ENCODE data around the gene P2RX6. TPM values are rescaled to one million over a fixed set of nuclear protein-coding genes. Genes with fewer than 3 reads are reported as not detected.

P2RX6 gene
- total and polyA plus RNA-seq, 8 donors = 0.09 to 2.9 (median 0.39) TPM; not detected in 1

DNA sequence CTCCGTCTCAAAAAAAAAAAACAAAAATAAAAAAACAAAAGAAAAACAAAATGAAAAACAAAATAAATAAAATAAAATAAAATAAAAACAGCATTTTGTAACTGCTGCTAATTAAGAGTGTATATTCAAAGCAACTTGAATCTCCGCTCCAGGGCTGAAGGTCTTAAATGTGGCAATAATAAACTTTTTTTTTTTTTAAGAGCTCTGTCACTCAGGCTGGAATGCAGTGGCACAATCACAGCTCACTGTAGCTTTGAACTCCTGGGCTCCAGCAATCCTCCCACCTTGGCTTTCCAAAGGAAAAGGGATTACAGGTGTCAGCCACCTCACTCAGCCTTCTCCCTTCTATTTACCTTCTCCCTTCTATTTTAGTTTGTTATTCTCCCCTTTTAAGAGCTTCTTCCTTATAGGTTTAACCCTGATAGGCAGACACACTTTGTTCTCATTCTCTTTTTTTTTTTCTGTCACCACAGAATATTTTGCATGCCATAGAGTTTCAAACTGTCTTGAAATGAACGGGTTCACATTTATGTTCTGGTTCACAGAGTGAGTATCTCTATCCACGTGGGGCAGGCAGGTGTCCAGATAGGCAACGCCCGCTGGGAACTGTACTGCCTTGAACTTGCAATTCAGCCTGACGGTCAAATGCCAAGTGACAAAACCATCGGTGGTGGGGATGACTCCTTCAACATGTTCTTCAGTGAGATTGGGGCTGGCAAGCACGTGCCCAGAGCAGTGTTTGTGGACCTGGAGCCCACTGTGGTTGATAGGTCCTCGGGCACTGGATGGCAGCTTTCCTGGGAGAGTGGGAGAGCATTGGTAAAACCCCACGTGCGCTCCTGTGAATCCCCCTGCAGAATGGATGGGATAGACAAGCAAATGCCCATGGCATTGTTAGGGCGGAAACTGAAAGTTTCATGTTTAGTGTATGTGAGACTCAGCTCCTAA, 50.2 kb downstream of the P2RX6 start:
- H3K36me3 ChIP-seq = no peaks in the 10 kb centered on the region
- no peak for ATAC-seq
- intact Hi-C loops (cut with DNase I) = no loop called here
- DNase-seq = no peak
- H3K27ac ChIP-seq = no peak overlapping the region
- no peaks in the 10 kb centered on the region for H3K4me1 ChIP-seq
- TF ChIP-seq, protein P1, sequence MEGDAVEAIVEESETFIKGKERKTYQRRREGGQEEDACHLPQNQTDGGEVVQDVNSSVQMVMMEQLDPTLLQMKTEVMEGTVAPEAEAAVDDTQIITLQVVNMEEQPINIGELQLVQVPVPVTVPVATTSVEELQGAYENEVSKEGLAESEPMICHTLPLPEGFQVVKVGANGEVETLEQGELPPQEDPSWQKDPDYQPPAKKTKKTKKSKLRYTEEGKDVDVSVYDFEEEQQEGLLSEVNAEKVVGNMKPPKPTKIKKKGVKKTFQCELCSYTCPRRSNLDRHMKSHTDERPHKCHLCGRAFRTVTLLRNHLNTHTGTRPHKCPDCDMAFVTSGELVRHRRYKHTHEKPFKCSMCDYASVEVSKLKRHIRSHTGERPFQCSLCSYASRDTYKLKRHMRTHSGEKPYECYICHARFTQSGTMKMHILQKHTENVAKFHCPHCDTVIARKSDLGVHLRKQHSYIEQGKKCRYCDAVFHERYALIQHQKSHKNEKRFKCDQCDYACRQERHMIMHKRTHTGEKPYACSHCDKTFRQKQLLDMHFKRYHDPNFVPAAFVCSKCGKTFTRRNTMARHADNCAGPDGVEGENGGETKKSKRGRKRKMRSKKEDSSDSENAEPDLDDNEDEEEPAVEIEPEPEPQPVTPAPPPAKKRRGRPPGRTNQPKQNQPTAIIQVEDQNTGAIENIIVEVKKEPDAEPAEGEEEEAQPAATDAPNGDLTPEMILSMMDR (IDR thresholded peaks at IDR 0.05) = no peak
- no peaks in the 10 kb centered on the region for H3K9me3 ChIP-seq
- WGBS, 2 donors = 44 to 49% methylated on average over 13 of the region's 13 CpGs
- no peak for FAIRE-seq
- H3K4me3 ChIP-seq = no peak overlapping the region
- no peaks in the 10 kb centered on the region for H3K27me3 ChIP-seq

DNA sequence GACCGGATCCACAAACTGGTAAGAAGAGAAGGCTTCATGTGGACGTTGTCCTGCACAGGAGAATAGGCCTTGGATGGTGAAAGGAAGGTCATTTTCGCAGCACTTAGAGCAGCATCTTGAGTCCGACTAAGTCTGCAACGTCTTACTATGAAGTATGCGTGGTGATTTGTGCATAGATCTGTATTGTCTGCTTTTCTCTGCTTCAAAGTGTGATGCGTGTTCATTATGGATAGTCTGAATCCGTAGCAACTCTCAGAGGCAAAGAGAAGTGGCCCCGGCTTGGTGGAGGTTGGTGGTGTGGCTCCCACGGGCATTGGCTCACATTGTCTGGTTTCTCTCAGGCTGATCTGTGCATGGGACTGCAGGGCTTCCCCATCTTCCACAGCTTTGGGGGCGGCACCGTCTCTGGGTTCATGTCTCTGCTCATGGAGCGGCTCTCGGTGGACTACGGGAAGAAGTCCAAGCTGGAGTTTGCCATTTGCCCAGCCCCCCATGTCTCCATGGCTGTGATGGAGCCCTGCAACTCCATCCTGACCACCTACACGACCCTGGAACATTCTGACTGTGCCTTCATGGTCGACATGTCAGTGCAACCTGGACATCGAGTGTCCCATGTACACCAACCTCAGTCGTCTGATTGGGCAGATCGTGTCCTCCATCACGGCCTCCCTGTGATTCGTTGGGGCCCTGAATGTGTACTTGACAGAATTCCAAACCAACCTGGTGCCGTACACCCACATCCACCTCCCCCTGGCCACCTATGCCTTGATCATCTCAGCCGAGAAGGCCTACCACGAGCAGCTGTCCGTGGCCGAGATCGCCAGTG, 52.3 kb downstream of the P2RX6 start:
- H3K9me3 ChIP-seq = no peaks in the 10 kb centered on the region
- no peak for DNase-seq
- ATAC-seq = no peak
- no peaks in the 10 kb centered on the region for H3K4me1 ChIP-seq
- intact Hi-C loops (cut with DNase I) = no loop called here
- no peak overlapping the region for H3K4me3 ChIP-seq
- H3K36me3 ChIP-seq = no peaks in the 10 kb centered on the region
- WGBS, 2 donors = 78 to 87% methylated on average over 27 to 28 of the region's 28 CpGs
- no peak for FAIRE-seq
- TF ChIP-seq, protein P1 (IDR thresholded peaks at IDR 0.05) = no peak
- H3K27ac ChIP-seq = no peak overlapping the region
- no peaks in the 10 kb centered on the region for H3K27me3 ChIP-seq

DNA sequence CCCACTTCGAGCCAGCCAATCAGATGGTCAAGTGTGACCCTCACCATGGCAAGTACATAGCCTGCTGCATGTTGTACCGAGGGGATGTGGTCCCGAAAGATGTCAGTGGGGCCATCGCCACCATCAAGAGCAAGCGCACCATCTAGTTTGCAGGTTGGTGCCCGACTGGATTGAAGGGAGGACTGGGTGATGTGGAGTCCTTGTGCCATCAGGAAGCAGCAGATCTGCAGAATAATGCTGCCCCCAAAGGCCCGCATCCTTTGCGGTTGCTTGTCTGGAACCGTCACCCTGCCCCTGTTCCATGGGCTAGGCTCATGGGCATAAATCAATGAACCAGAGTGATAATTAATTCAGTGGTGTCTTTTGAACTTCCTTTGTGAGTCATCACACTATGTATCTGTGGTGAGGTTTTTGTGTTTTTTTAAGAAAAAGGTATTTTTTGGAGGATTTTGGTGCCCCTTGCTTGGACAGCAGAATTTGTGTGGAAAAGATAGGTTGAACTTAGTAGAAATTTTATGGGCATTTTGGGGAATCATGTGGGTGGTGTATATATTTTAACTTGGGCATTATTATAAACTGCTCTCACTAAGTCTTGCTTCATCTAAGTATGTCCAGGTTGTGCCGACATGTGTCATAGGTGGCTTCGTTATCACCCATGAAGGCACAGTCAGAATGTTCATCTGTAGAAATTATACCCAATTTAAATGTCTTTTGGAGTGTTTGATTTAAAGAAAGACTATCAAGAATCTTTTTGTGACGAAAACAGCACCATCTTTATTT, 53.1 kb downstream of the P2RX6 start:
- TF ChIP-seq, protein P1 (IDR thresholded peaks at IDR 0.05) = no peak
- no peak overlapping the region for H3K27ac ChIP-seq
- no peak overlapping the region for H3K4me3 ChIP-seq
- 85 to 86% methylated on average over 12 of the region's 12 CpGs for WGBS, 2 donors
- intact Hi-C loops (cut with DNase I) = no loop called here
- no peaks in the 10 kb centered on the region for H3K4me1 ChIP-seq
- ATAC-seq (no peak), DNase-seq (no peak), FAIRE-seq (no peak)
- no peaks in the 10 kb centered on the region for H3K36me3 ChIP-seq
- H3K27me3 ChIP-seq = no peaks in the 10 kb centered on the region
- no peaks in the 10 kb centered on the region for H3K9me3 ChIP-seq

DNA sequence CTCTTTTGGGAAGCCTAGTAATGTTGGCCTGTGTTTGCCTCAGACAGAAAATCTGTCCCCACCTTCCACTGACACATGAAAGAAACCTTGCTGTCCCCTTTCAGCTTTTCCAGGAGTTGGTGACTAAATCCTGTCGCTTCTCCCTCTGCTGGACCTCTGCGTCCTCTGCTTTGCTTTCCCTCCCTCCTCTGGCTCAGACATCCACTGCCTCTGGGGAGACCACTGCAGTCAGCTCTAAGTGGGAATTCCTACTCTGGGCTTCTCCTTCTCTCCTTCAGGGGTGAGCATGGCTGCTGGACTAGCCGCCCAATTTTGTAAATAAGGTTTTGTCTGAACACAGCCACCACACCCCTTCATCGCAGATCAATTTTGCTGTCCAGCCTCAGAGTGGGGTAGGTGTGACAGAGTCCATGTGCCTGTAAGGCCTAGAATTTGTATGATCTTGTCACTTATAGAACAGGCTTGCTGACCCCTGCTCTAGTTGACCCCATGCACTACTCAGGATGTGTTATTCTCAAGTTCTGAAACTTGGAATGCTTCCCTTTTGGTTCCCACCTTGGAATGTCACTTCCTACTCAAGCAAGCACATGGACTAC, 53.8 kb downstream of the P2RX6 start:
- no peak for DNase-seq
- intact Hi-C loops (cut with DNase I) = no loop called here
- ATAC-seq = no peak
- FAIRE-seq = no peak
- Histone ChIP-seq H3K27ac (no peak overlapping the region), H3K36me3 (no peaks in the 10 kb centered on the region), H3K27me3 (no peaks in the 10 kb centered on the region), H3K4me3 (no peak overlapping the region), H3K4me1 (no peaks in the 10 kb centered on the region), H3K9me3 (no peaks in the 10 kb centered on the region)
- TF ChIP-seq, protein P1 (IDR thresholded peaks at IDR 0.05) = no peak
- 79 to 84% methylated on average over 4 of the region's 4 CpGs for WGBS, 2 donors
